GM12878 (cell line): ENCODE results near the gene ZNF808.

Experiments
- BHLHE40 ChIP-seq, 2 experiments: fragments of 450-650 bp in 1 of 2; IDR thresholded peaks; 2 replicates each; pipeline ENCODE4 v1.6.1; 2011 to 2017; ENCODE audit warnings: low read depth in 2 of 2, borderline replicate concordance in 1 of 2, improper control_type of control experiment in 1 of 2, low read length in 1 of 2, mild to moderate bottlenecking in 1 of 2
- DPF2 ChIP-seq: fragments of 450-650 bp; IDR thresholded peaks from 2 replicates; pipeline ENCODE4 v1.6.1; 2017; ENCODE audit warnings: mild to moderate bottlenecking
- ESRRA ChIP-seq: IDR thresholded peaks from 2 replicates; pipeline ENCODE4 v1.6.1; 2012; ENCODE audit warnings: mild to moderate bottlenecking, low read length, improper control_type of control experiment
- EZH2 ChIP-seq: IDR thresholded peaks from 2 replicates; pipeline ENCODE4 v1.6.1; 2012; ENCODE audit warnings: low read depth, mild to moderate bottlenecking, control low read depth, inconsistent platforms, low read length, borderline replicate concordance; ENCODE audit not compliant: control insufficient read depth
- GABPA ChIP-seq: IDR thresholded peaks from 2 replicates; pipeline ENCODE4 v1.6.1; 2014; ENCODE audit warnings: antibody characterized with exemption, low read depth, mild to moderate bottlenecking, inconsistent platforms
- KDM1A ChIP-seq: fragments of 200-600 bp; sonication (generic); IDR thresholded peaks from 2 replicates; pipeline ENCODE4 v1.6.1; 2016; ENCODE audit warnings: borderline replicate concordance
- NFXL1 ChIP-seq: fragments of 450-650 bp; IDR thresholded peaks from 2 replicates; pipeline ENCODE4 v1.6.1; 2017; ENCODE audit warnings: antibody characterized with exemption, mild to moderate bottlenecking, borderline replicate concordance
- POLR2AphosphoS5 ChIP-seq: IDR thresholded peaks from 2 replicates; pipeline ENCODE4 v1.6.1; 2011; ENCODE audit warnings: mild to moderate bottlenecking, low read length, inconsistent platforms
- RAD21 ChIP-seq: IDR thresholded peaks from 2 replicates; pipeline ENCODE4 v1.6.1; 2011; ENCODE audit warnings: mild to moderate bottlenecking, low read depth, low read length, moderate library complexity; ENCODE audit not compliant: insufficient read depth
- SRF ChIP-seq, 2 experiments: IDR thresholded peaks; 2 replicates each; pipeline ENCODE4 v1.6.1; 2011; ENCODE audit warnings: low read depth in 2 of 2, low read length in 2 of 2, mild to moderate bottlenecking in 1 of 2, moderate library complexity in 1 of 2
- TAF1 ChIP-seq: IDR thresholded peaks from 2 replicates; pipeline ENCODE4 v1.6.1; 2011; ENCODE audit warnings: mild to moderate bottlenecking, low read depth, low read length, borderline replicate concordance
- TF ChIP-seq, protein P1 (sequence below), 3 experiments: IDR thresholded peaks in 2 of 3; conservative IDR thresholded peaks in 1 of 3; 2 replicates each; pipeline ENCODE4 v1.5.1; 2011; ENCODE audit warnings: low read depth in 3 of 3, low read length in 3 of 3, mild to moderate bottlenecking in 3 of 3, control low read depth in 2 of 3, moderate library complexity in 2 of 3, inconsistent platforms in 1 of 3, mixed read lengths in 1 of 3; ENCODE audit not compliant: control insufficient read depth in 2 of 3, insufficient read depth in 1 of 3; ENCODE audit errors: extremely low read depth in 1 of 3
- TF ChIP-seq, protein P2 (sequence below): IDR thresholded peaks from 2 replicates; pipeline ENCODE4 v1.6.1; 2012; ENCODE audit warnings: low read depth, low read length, improper control_type of control experiment

DNA sequence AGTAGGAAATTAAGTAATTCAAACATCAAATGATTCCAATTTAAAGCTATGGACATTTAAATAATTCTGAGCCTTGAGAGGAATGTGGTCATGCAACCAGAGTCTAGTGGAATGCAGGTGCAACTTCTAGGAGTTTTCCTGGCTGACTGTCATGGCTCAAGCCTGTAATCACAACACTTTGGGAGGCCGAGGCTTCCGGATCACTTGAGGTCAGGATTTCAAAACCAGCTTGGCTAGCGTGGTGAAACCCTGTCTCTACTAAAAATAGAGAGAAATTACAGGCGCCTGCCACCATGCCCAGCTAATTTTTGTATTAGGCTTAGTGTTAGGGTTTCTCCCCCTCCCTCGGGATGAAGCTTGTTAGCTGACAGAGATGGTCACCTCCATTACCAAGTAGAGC, 6.4 kb downstream of the ZNF808 start:
- TF ChIP-seq SRF (IDR thresholded peaks at IDR 0.05; ENCODE audit: low read depth in 2 of 2, low read length in 2 of 2) (no peak), EZH2 (no peak), KDM1A (no peak), TAF1 (no peak), BHLHE40 (IDR thresholded peaks at IDR 0.05; ENCODE audit: borderline replicate concordance in 1 of 2, low read depth in 2 of 2, low read length in 1 of 2) (no peak), POLR2AphosphoS5 (no peak), DPF2 (no peak), ESRRA (no peak), GABPA (no peak), RAD21 (no peak), NFXL1 (no peak)
- TF ChIP-seq, protein P1, sequence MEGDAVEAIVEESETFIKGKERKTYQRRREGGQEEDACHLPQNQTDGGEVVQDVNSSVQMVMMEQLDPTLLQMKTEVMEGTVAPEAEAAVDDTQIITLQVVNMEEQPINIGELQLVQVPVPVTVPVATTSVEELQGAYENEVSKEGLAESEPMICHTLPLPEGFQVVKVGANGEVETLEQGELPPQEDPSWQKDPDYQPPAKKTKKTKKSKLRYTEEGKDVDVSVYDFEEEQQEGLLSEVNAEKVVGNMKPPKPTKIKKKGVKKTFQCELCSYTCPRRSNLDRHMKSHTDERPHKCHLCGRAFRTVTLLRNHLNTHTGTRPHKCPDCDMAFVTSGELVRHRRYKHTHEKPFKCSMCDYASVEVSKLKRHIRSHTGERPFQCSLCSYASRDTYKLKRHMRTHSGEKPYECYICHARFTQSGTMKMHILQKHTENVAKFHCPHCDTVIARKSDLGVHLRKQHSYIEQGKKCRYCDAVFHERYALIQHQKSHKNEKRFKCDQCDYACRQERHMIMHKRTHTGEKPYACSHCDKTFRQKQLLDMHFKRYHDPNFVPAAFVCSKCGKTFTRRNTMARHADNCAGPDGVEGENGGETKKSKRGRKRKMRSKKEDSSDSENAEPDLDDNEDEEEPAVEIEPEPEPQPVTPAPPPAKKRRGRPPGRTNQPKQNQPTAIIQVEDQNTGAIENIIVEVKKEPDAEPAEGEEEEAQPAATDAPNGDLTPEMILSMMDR (IDR thresholded peaks at IDR 0.05 in 2 of 3, conservative IDR thresholded peaks at IDR 0.05 in 1 of 3; ENCODE audit: control insufficient read depth in 2 of 3, extremely low read depth in 1 of 3, insufficient read depth in 1 of 3, low read depth in 3 of 3, low read length in 3 of 3), result no peak
- TF ChIP-seq, protein P2, sequence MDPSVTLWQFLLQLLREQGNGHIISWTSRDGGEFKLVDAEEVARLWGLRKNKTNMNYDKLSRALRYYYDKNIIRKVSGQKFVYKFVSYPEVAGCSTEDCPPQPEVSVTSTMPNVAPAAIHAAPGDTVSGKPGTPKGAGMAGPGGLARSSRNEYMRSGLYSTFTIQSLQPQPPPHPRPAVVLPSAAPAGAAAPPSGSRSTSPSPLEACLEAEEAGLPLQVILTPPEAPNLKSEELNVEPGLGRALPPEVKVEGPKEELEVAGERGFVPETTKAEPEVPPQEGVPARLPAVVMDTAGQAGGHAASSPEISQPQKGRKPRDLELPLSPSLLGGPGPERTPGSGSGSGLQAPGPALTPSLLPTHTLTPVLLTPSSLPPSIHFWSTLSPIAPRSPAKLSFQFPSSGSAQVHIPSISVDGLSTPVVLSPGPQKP, result no peak
